Kidney (tissue), 14 donors: ENCODE measurements around the gene MLST8. TPM values are rescaled to one million over a fixed set of nuclear protein-coding genes. Genes with fewer than 3 reads are reported as not detected.

ENCODE experiments used
- DNase-seq, 5 donors: peaks; one replicate each; pipeline ENCODE4 v3.0.0-alpha.2; 2013 to 2020
- FAIRE-seq: peaks from 2 replicates; lab custom pipeline; 2012; peaks lifted over from hg19 to GRCh38; lab: Jason Lieb, UNC
- H3K27ac ChIP-seq, 2 donors: one replicate each; pipeline ENCODE4 v1.7.0; 2013; ENCODE audit warnings: low read depth in 2 of 2, low read length in 2 of 2, inconsistent platforms in 1 of 2
- H3K27me3 ChIP-seq: one replicate; pipeline ENCODE4 v1.7.1; 2013; ENCODE audit warnings: low read length, inconsistent platforms; ENCODE audit not compliant: control insufficient read depth, insufficient read depth
- H3K36me3 ChIP-seq, 3 donors: one replicate each; pipeline versions ENCODE4 v1.7.0 to v1.7.1; 2013; ENCODE audit warnings: low read length in 3 of 3, control low read depth in 1 of 3, inconsistent platforms in 1 of 3; ENCODE audit not compliant: insufficient read depth in 3 of 3, control insufficient read depth in 2 of 3
- H3K4me1 ChIP-seq, 3 donors: one replicate each; pipeline versions ENCODE4 v1.7.0 to v1.7.1; 2013; ENCODE audit warnings: low read length in 3 of 3, inconsistent platforms in 1 of 3, low read depth in 1 of 3; ENCODE audit not compliant: control insufficient read depth in 2 of 3, insufficient read depth in 2 of 3
- H3K4me3 ChIP-seq, 3 donors: one replicate each; pipeline versions ENCODE4 v1.7.0 to v1.8.1; 2013; ENCODE audit warnings: low read length in 3 of 3, control low read depth in 1 of 3, inconsistent platforms in 1 of 3
- H3K9ac ChIP-seq, 3 donors: one replicate each; pipeline versions ENCODE4 v1.7.0 to v1.7.1; 2013; ENCODE audit warnings: low read length in 3 of 3, control low read depth in 1 of 3, inconsistent platforms in 1 of 3
- H3K9me3 ChIP-seq, 3 donors: one replicate each; pipeline versions ENCODE4 v1.7.0 to v1.7.1; 2013; ENCODE audit warnings: low read length in 3 of 3, control low read depth in 1 of 3, inconsistent platforms in 1 of 3; ENCODE audit not compliant: control insufficient read depth in 2 of 3, insufficient read depth in 1 of 3
- intact Hi-C: fragments of 100-400 bp; cut with DNase I; formaldehyde crosslinking; loops from one replicate; pipeline ENCODE4 v1.11.1; 2022
- polyA plus RNA-seq: library from polyadenylated mRNA; stranded (reverse); fragments of 350-450 nt; fragmentation: Illumina TruSeq; extraction: RNeasy Lipid Tissue Mini Kit (QIAGEN cat#74804); gene quantifications from one replicate; pipeline ENCODE4 v1.2.3, GENCODE V29; 2014; ENCODE audit warnings: low read depth, low replicate concordance; ENCODE audit not compliant: insufficient read depth
- total RNA-seq: library from RNA; stranded (reverse); fragmentation: NEBNext Ultra II Directional; extraction: Animal tissue kit (Norgen Biotek cat#: 25700); gene quantifications from one replicate; pipeline ENCODE4 v1.2.1, GENCODE V29; 2021
- TF ChIP-seq, protein P1 (sequence below): IDR thresholded peaks from 3 replicates; pipeline ENCODE4 v1.5.1; 2012; ENCODE audit warnings: mild to moderate bottlenecking, moderate library complexity, borderline replicate concordance; ENCODE audit not compliant: insufficient read depth; ENCODE audit errors: extremely low read depth
- donor health status: control.
- donor health status: control.
- donor health status: control.
- donor health status: control.
- donor health status: control.
- donor health status: DM: yes; HTN: yes; CAD: no.
- donor health status: Normal renal cell carcinoma (clear cell type).

MLST8 gene
- total and polyA plus RNA-seq, 2 donors from 2014 or later = 34.0 to 63.3 TPM

DNA sequence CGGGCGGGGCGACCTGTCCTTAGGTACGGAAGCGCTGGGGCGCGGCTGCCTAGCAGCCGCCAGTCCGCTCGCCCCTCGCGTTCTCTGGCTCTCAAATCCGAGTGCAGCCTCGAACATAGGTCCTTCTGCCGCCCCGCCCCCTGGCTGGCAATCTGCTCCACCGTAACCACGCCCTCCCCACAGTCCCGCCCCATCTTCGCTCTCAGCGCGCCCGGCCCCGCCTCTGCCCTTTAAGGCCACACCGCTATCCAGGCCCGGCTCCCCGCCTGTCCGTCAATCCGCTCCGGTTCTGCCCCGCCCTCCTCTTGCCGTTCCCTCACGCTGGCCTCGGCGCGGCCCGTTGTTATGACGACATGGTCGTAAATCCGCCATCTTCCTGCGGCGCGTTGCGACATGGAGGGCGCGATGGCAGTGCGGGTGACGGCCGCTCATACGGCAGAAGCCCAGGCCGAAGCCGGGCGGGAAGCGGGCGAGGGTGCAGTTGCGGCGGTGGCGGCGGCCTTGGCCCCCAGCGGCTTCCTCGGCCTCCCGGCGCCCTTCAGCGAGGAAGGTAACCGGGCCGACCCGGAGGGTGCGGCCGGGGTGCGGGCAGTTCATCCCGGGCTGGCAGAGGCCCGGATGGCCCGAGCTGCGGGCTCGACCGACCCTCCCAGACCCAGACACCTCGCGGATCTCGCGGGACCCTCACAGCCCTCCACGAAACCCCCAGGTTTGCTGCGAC is 18.1 kb downstream of the MLST8 start, which contains the start of gene E4F1:
TSS of gene E4F1 (plus strand) at position 371 of the 721 bp plus-strand sequence. CDS start at position 394, 23 bp downstream.
- H3K9ac ChIP-seq = peak within 1 kb of the TSS; percentile 47 to 96 (median 55)
- FAIRE-seq = peak; percentile 46
- DNase-seq = peak; percentile 99 to 100 (median 100)
- TF ChIP-seq, protein P1, sequence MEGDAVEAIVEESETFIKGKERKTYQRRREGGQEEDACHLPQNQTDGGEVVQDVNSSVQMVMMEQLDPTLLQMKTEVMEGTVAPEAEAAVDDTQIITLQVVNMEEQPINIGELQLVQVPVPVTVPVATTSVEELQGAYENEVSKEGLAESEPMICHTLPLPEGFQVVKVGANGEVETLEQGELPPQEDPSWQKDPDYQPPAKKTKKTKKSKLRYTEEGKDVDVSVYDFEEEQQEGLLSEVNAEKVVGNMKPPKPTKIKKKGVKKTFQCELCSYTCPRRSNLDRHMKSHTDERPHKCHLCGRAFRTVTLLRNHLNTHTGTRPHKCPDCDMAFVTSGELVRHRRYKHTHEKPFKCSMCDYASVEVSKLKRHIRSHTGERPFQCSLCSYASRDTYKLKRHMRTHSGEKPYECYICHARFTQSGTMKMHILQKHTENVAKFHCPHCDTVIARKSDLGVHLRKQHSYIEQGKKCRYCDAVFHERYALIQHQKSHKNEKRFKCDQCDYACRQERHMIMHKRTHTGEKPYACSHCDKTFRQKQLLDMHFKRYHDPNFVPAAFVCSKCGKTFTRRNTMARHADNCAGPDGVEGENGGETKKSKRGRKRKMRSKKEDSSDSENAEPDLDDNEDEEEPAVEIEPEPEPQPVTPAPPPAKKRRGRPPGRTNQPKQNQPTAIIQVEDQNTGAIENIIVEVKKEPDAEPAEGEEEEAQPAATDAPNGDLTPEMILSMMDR = no peak
- H3K4me1 ChIP-seq = peaks cover 0 to 6% (median 3%) of the 10 kb centered on the region in 3 donors
- H3K27ac ChIP-seq = peak within 1 kb of the TSS; percentile 65 to 69
- no peaks in the 10 kb centered on the region for H3K27me3 ChIP-seq
- peak within 1 kb of the TSS; percentile 54 to 71 (median 70) for H3K4me3 ChIP-seq
- intact Hi-C loops = no loop called here
- no peaks in the 10 kb centered on the region for H3K36me3 ChIP-seq
- H3K9me3 ChIP-seq = no peaks in the 10 kb centered on the region

DNA sequence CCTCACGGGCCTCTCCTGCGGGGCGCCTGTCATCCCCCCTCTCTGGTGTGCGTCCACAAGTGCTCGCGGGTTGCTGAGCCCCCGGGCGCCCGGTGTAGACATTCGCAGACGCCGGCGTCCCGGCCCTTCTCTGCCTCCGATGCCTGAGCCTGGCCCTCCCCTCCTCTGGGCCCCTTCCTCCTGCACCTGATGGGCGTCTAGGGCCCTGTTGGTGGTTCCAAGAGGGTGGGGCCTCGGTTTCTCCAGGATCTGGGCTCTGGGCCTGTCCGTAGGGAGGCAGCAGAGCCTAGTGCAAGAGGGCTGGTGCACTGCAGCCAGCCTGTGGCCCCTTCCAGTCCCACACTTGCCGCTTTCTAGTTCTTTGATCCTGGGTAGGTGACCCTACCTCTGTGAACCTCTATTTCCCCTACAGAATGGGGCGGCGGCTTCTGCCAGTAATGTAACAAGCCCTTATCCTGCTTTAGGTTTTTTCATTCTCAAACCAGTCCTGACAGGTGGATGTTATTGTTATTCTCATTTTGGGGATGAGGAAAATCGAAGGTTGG is 18.8 kb downstream of the MLST8 start:
- H3K9me3 ChIP-seq = no peaks in the 10 kb centered on the region
- DNase-seq = peak in 4 of 5 donors; percentile 46 to 87 (median 55)
- peak overlapping the region; percentile 65 to 69 for H3K27ac ChIP-seq
- intact Hi-C loops = no loop called here
- TF ChIP-seq, protein P1 = no peak
- H3K4me3 ChIP-seq = peak overlapping the region; percentile 54 to 71 (median 70)
- H3K36me3 ChIP-seq = peaks cover 0 to 5% (median 0%) of the 10 kb centered on the region in 3 donors
- no peaks in the 10 kb centered on the region for H3K27me3 ChIP-seq
- no peak for FAIRE-seq
- H3K9ac ChIP-seq = peak overlapping the region; percentile 47 to 96 (median 55)
- H3K4me1 ChIP-seq = peaks cover 0 to 6% (median 3%) of the 10 kb centered on the region in 3 donors

DNA sequence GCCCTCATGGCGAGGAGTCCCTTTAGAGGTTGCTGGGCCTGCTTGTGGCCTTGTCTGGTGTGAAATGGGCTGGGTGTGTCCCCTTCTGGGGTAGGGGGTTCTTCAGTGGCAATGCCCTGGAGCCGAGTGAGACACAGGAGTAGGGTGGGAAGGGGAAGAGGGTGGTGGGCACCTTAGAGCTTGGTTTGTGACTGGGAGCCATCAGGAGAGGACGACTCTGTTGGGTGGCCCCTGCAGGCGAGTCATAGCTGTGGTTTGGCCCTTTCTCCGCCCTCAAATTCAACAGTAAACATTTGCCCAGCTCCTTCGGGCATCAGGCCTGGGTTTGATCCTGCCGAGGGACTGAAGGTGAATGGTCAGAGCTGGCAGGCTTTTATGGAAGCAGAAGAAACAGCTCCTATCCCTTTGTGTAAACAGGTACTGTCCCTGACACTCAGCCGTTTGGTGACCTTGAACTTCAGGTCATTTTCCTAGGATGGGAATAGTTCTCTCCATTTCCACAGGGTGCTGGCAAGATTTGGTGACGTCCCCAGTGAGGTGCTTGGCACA is 21.1 kb downstream of the MLST8 start:
- Histone ChIP-seq H3K36me3 (peaks cover 0 to 15% (median 3%) of the 10 kb centered on the region in 3 donors), H3K9ac (no peak overlapping the region)

More for the DNA sequence above, 21.1 kb downstream of the MLST8 start:
- no peak overlapping the region for H3K4me3 ChIP-seq
- no peaks in the 10 kb centered on the region for H3K27me3 ChIP-seq
- DNase-seq (no peak), FAIRE-seq (no peak)
- peaks cover 0 to 6% (median 3%) of the 10 kb centered on the region in 3 donors for H3K4me1 ChIP-seq
- intact Hi-C loops = no loop called here
- H3K27ac ChIP-seq = no peak overlapping the region
- TF ChIP-seq, protein P1 = no peak
- H3K9me3 ChIP-seq = no peaks in the 10 kb centered on the region
